GM10847 (cell line): ENCODE results near the gene SV2C.

Experiments
- POLR2A ChIP-seq: IDR thresholded peaks from 2 replicates; pipeline ENCODE4 v1.6.1; 2011; ENCODE audit not compliant: insufficient read length; ENCODE audit errors: extremely low read depth

Gene SV2C

GRCh38 chr5:76082772-76083554 lies at the start of gene SV2C:
Gene SV2C, plus strand, starts transcription at chr5:76083383. Its CDS starts 48,368 bp downstream, at chr5:76131751.
- TF ChIP-seq POLR2A, result no peak

GRCh38 chr5:76038212-76038611 lies 45.0 kb upstream of the SV2C start:
- no peak for TF ChIP-seq POLR2A

- no peak for TF ChIP-seq POLR2A
Observed at GRCh38 chr5:76040806-76041205, 42.4 kb upstream of the SV2C start.

- no peak for TF ChIP-seq POLR2A
Observed at GRCh38 chr5:76041863-76042262, 41.3 kb upstream of the SV2C start.

GRCh38 chr5:76046741-76047140 lies 36.4 kb upstream of the SV2C start:
- TF ChIP-seq POLR2A, result no peak

- no peak for TF ChIP-seq POLR2A
Observed at GRCh38 chr5:76050134-76050533, 33.0 kb upstream of the SV2C start.

- TF ChIP-seq POLR2A, result no peak
Observed at GRCh38 chr5:76062502-76063041, 20.6 kb upstream of the SV2C start.

- no peak for TF ChIP-seq POLR2A
Observed at GRCh38 chr5:76065258-76065657, 17.9 kb upstream of the SV2C start.

GRCh38 chr5:76069061-76069735 lies 14.0 kb upstream of the SV2C start:
- TF ChIP-seq POLR2A, result no peak

- TF ChIP-seq POLR2A, result no peak
Observed at GRCh38 chr5:76074487-76075065, 8.6 kb upstream of the SV2C start.

GRCh38 chr5:76081811-76082771 lies 1.1 kb upstream of the SV2C start:
- no peak for TF ChIP-seq POLR2A

- TF ChIP-seq POLR2A, result no peak
Observed at GRCh38 chr5:76083555-76084495, 642 bp downstream of the SV2C start.

- no peak for TF ChIP-seq POLR2A
Observed at GRCh38 chr5:76084496-76085242, 1.5 kb downstream of the SV2C start.
